HL-60/S4 treated with retinoic acid at 250 ng/mL for 4 days and 3 days (cell line): ENCODE results near the gene FURIN.
"Not testable (repeated sequence)": the region's sequence is repeated elsewhere in the genome, so short reads cannot be mapped to it uniquely, and the experiment has no call there.

Experiments used
- in situ Hi-C: fragments of 300-500 bp; cut with MboI; formaldehyde crosslinking; loops from 2 replicates; pipeline ENCODE4 v1.7.0; 2022; ENCODE audit warnings: low sequenced_read_pairs

FURIN gene

GRCh38 chr15:90868261-90868689, at the start of gene FURIN:
Gene FURIN, plus strand, starts transcription at chr15:90868588. Its CDS starts 7,153 bp downstream, at chr15:90875741.
- in situ Hi-C loops = no loop called here

- in situ Hi-C loops = no loop called here
Observed at GRCh38 chr15:90819390-90819789, 49.0 kb upstream of the FURIN start.

GRCh38 chr15:90819850-90820249, 48.5 kb upstream of the FURIN start:
- in situ Hi-C loops = no loop called here

- in situ Hi-C loops = no loop called here
Observed at GRCh38 chr15:90820481-90820880, 47.9 kb upstream of the FURIN start.

GRCh38 chr15:90822204-90822955, 46.0 kb upstream of the FURIN start:
- in situ Hi-C loops = no loop called here

GRCh38 chr15:90823455-90823974, 44.9 kb upstream of the FURIN start:
- in situ Hi-C loops = no loop called here

GRCh38 chr15:90825115-90825899, 43.1 kb upstream of the FURIN start:
- in situ Hi-C loops = not testable (repeated sequence)

- in situ Hi-C loops = not testable (repeated sequence)
Observed at GRCh38 chr15:90826206-90826885, 42.0 kb upstream of the FURIN start.

- in situ Hi-C loops = no loop called here
Observed at GRCh38 chr15:90826886-90827435, 41.4 kb upstream of the FURIN start.

- in situ Hi-C loops = no loop called here
Observed at GRCh38 chr15:90828111-90828510, 40.3 kb upstream of the FURIN start.

- in situ Hi-C loops = no loop called here
Observed at GRCh38 chr15:90829126-90829525, 39.3 kb upstream of the FURIN start.

GRCh38 chr15:90829942-90830440, 38.4 kb upstream of the FURIN start:
- in situ Hi-C loops = no loop called here

- in situ Hi-C loops = no loop called here
Observed at GRCh38 chr15:90834626-90835025, 33.8 kb upstream of the FURIN start.

GRCh38 chr15:90836296-90836871, 32.0 kb upstream of the FURIN start:
- in situ Hi-C loops = no loop called here

GRCh38 chr15:90837094-90837493, 31.3 kb upstream of the FURIN start:
- in situ Hi-C loops = no loop called here

GRCh38 chr15:90838139-90838538, 30.2 kb upstream of the FURIN start:
- in situ Hi-C loops = no loop called here

GRCh38 chr15:90838544-90838943, 29.8 kb upstream of the FURIN start:
- in situ Hi-C loops = no loop called here

GRCh38 chr15:90839187-90840071, 29.0 kb upstream of the FURIN start:
- in situ Hi-C loops = no loop called here

GRCh38 chr15:90840157-90840855, 28.1 kb upstream of the FURIN start:
- in situ Hi-C loops = no loop called here
